Measurements from ENCODE around the gene IFI16. TPM values are rescaled to one million over a fixed set of nuclear protein-coding genes. Genes with fewer than 3 reads are reported as not detected.
"Not testable (repeated sequence)": the region's sequence is repeated elsewhere in the genome, so short reads cannot be mapped to it uniquely, and the experiment has no call there.

The IFI16 gene
- total and polyA plus RNA-seq, 2 donors (not counting 3 experiments of a cell fraction or from before 2014, with no cell fraction given): 52.8 to 183 TPM

DNA sequence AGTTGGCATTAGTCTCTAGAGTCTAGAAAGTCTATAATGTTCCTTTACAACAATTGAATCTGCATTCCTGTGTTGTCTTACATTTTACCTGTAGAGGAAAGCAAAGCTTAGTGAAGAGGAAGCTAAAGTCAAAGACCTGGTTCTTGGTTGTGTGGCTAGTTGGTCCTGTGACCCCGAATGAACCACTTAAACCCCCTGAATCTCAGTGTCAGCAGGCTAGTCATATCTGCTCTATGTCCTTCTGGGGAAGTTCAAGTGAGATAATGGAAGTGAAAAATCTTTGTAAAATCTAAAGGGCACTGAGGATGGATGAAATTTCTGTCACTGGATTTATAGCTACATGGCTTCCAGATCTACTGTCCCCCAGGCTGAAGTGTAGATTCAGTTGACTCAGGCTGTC, 90.9 kb downstream of the IFI16 start:
- TF ChIP-seq, protein P1, sequence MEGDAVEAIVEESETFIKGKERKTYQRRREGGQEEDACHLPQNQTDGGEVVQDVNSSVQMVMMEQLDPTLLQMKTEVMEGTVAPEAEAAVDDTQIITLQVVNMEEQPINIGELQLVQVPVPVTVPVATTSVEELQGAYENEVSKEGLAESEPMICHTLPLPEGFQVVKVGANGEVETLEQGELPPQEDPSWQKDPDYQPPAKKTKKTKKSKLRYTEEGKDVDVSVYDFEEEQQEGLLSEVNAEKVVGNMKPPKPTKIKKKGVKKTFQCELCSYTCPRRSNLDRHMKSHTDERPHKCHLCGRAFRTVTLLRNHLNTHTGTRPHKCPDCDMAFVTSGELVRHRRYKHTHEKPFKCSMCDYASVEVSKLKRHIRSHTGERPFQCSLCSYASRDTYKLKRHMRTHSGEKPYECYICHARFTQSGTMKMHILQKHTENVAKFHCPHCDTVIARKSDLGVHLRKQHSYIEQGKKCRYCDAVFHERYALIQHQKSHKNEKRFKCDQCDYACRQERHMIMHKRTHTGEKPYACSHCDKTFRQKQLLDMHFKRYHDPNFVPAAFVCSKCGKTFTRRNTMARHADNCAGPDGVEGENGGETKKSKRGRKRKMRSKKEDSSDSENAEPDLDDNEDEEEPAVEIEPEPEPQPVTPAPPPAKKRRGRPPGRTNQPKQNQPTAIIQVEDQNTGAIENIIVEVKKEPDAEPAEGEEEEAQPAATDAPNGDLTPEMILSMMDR (IDR thresholded peaks at IDR 0.05; ENCODE audit: extremely low read depth in 1 of 2, insufficient read depth in 1 of 2, low read depth in 1 of 2, low read length in 2 of 2): no peak
- TF ChIP-seq FOS (IDR thresholded peaks at IDR 0.05; ENCODE audit: borderline replicate concordance, insufficient read depth, low read length) (no peak), EZH2 (IDR thresholded peaks at IDR 0.05; ENCODE audit: borderline replicate concordance, low read depth, low read length, severe bottlenecking) (no peak), MYC (IDR thresholded peaks at IDR 0.05; ENCODE audit: low read depth, low read length) (no peak), MAX (IDR thresholded peaks at IDR 0.05; ENCODE audit: insufficient read depth, insufficient read length) (no peak), JUN (IDR thresholded peaks at IDR 0.05; ENCODE audit: borderline replicate concordance, insufficient read depth, insufficient read length, low read depth) (no peak), POLR2A (IDR thresholded peaks at IDR 0.05; ENCODE audit: low read depth, low read length) (no peak), POLR2AphosphoS5 (IDR thresholded peaks at IDR 0.05; ENCODE audit: insufficient read depth, low read depth, low read length) (no peak), GATA2 (IDR thresholded peaks at IDR 0.05; ENCODE audit: insufficient read depth, insufficient read length, low read depth, low read length) (no peak)
- Histone ChIP-seq H4K20me1 (replicated peaks; ENCODE audit: control insufficient read depth, extremely low read depth, insufficient read depth, low read length) (no peaks in the 10 kb centered on the region), H3K9ac (replicated peaks; ENCODE audit: extremely low read depth, insufficient read depth, low read length) (no peak overlapping the region), H3K4me2 (ENCODE audit: insufficient read depth, low read length) (no peak overlapping the region), H3K4me1 (ENCODE audit: control insufficient read depth, extremely low read depth, insufficient read depth, low read length) (no peaks in the 10 kb centered on the region), H3K4me3 (replicated peaks in 1 of 3; ENCODE audit: insufficient read depth in 1 of 3, low read depth in 1 of 3, low read length in 3 of 3) (no peak overlapping the region), H3K27me3 (ENCODE audit: control insufficient read depth in 2 of 2, insufficient read depth in 2 of 2, low read length in 2 of 2) (peaks cover 0 to 11% of the 10 kb centered on the region in 2 experiments), H2AFZ (ENCODE audit: low read depth, low read length) (no peak overlapping the region), H3K36me3 (ENCODE audit: control insufficient read depth in 2 of 2, extremely low read depth in 1 of 2, insufficient read depth in 2 of 2, low read length in 2 of 2) (no peaks in the 10 kb centered on the region), H3K79me2 (ENCODE audit: control insufficient read depth, insufficient read depth, low read length) (no peaks in the 10 kb centered on the region), H3K27ac (ENCODE audit: insufficient read depth, low read depth, low read length) (no peak overlapping the region), H3K9me1 (replicated peaks; ENCODE audit: control insufficient read depth, extremely low read depth, insufficient read depth, low read length) (no peaks in the 10 kb centered on the region), H3K9me3 (replicated peaks; ENCODE audit: control insufficient read depth, insufficient read depth, low read length) (no peaks in the 10 kb centered on the region)
- DNase-seq (ENCODE audit: low read depth, low spot score) (no peak), FAIRE-seq (no peak)
- intact Hi-C loops (cut with micrococcal nuclease) (no loop called here), dilution Hi-C loops (cut with MboI; ENCODE audit: extremely low pct_ligation_motif_present, low sequenced_read_pairs) (no loop called here)
- no TSS peak for BruUV-seq (replicated peaks)
- CTCF ChIA-PET: no interaction called here
- POLR2A ChIA-PET: no interaction called here

- FAIRE-seq; dilution Hi-C loops (cut with MboI; ENCODE audit: extremely low pct_ligation_motif_present, low sequenced_read_pairs); H3K4me3 ChIP-seq (replicated peaks in 1 of 3; ENCODE audit: insufficient read depth in 1 of 3, low read depth in 1 of 3, low read length in 3 of 3); H3K36me3 ChIP-seq (ENCODE audit: control insufficient read depth in 2 of 2, extremely low read depth in 1 of 2, insufficient read depth in 2 of 2, low read length in 2 of 2); H3K79me2 ChIP-seq (ENCODE audit: control insufficient read depth, insufficient read depth, low read length); H3K4me2 ChIP-seq (ENCODE audit: insufficient read depth, low read length); H3K9me3 ChIP-seq (replicated peaks; ENCODE audit: control insufficient read depth, insufficient read depth, low read length); H3K4me1 ChIP-seq (ENCODE audit: control insufficient read depth, extremely low read depth, insufficient read depth, low read length); H3K9ac ChIP-seq (replicated peaks; ENCODE audit: extremely low read depth, insufficient read depth, low read length); BruUV-seq (replicated peaks); H2AFZ ChIP-seq (ENCODE audit: low read depth, low read length); CTCF ChIA-PET; intact Hi-C loops (cut with micrococcal nuclease); H4K20me1 ChIP-seq (replicated peaks; ENCODE audit: control insufficient read depth, extremely low read depth, insufficient read depth, low read length); H3K27ac ChIP-seq (ENCODE audit: insufficient read depth, low read depth, low read length); H3K9me1 ChIP-seq (replicated peaks; ENCODE audit: control insufficient read depth, extremely low read depth, insufficient read depth, low read length); POLR2A ChIA-PET; DNase-seq (ENCODE audit: low read depth, low spot score): not testable (repeated sequence)
- H3K27me3 ChIP-seq (ENCODE audit: control insufficient read depth in 2 of 2, insufficient read depth in 2 of 2, low read length in 2 of 2): peaks cover 0 to 11% of the 10 kb centered on the region in 2 experiments
These were observed 93.3 kb downstream of the IFI16 start for GRCh38 chr1:159103021-159103420.

Data from endothelial cell of umbilical vein (primary cell).